Measurements from ENCODE around the gene PCDH19.
A peak's percentile ranks its signal among the peaks of the same experiment; 100 is the strongest.

The PCDH19 gene

DNA sequence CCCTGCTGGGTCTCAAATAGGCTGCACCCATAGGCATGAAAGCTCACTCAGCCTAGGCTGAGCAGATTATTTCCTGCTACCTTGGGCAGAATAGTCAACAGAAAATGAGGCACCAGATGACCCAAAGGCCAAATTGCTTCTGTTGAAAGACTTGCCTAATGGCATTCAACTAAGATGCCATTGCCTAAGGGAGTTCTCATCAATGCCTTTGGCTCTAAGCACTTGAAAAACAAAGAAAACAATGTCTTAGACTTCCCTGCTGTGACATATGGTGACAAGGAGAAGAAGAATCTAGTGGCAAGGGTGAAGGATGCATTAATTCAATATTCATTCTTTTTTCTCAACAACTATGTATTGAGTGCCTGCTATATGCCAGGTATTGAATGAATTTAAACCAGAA is 25.7 kb upstream of the PCDH19 start:
- no peaks in the 10 kb centered on the region for H3K4me1 ChIP-seq (ENCODE audit: insufficient read depth, low read length, poor library complexity, severe bottlenecking)
- no peak overlapping the region for H2AFZ ChIP-seq (ENCODE audit: low read length)
- no peak overlapping the region for H3K4me2 ChIP-seq (ENCODE audit: low read depth, low read length, poor library complexity, severe bottlenecking)
- no peaks in the 10 kb centered on the region for H3K36me3 ChIP-seq (ENCODE audit: insufficient read depth, low read length)
- TF ChIP-seq, protein P1, sequence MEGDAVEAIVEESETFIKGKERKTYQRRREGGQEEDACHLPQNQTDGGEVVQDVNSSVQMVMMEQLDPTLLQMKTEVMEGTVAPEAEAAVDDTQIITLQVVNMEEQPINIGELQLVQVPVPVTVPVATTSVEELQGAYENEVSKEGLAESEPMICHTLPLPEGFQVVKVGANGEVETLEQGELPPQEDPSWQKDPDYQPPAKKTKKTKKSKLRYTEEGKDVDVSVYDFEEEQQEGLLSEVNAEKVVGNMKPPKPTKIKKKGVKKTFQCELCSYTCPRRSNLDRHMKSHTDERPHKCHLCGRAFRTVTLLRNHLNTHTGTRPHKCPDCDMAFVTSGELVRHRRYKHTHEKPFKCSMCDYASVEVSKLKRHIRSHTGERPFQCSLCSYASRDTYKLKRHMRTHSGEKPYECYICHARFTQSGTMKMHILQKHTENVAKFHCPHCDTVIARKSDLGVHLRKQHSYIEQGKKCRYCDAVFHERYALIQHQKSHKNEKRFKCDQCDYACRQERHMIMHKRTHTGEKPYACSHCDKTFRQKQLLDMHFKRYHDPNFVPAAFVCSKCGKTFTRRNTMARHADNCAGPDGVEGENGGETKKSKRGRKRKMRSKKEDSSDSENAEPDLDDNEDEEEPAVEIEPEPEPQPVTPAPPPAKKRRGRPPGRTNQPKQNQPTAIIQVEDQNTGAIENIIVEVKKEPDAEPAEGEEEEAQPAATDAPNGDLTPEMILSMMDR (conservative IDR thresholded peaks at IDR 0.05; ENCODE audit: low read length) = no peak
- TF ChIP-seq EZH2phosphoT487 (IDR thresholded peaks at IDR 0.05; ENCODE audit: borderline replicate concordance) = no peak
- no peaks in the 10 kb centered on the region for H3K79me2 ChIP-seq (ENCODE audit: insufficient read depth, low read length)
- no peaks in the 10 kb centered on the region for H3F3A ChIP-seq (ENCODE audit: low read depth)
- H3K9ac ChIP-seq (ENCODE audit: low read depth, low read length, poor library complexity, severe bottlenecking) = no peak overlapping the region
- H3K9me2 ChIP-seq (replicated peaks; ENCODE audit: low read depth, low read length) = no peaks in the 10 kb centered on the region
- H3K9me3 ChIP-seq (ENCODE audit: insufficient read depth, low read depth, low read length) = no peaks in the 10 kb centered on the region
- H4K20me1 ChIP-seq (ENCODE audit: insufficient read depth, low read length, poor library complexity, severe bottlenecking) = no peaks in the 10 kb centered on the region
- no peaks in the 10 kb centered on the region for H3K27me3 ChIP-seq (ENCODE audit: insufficient read depth, low read length, poor library complexity, severe bottlenecking)
- no peak overlapping the region for H3K4me3 ChIP-seq (ENCODE audit: low read length, poor library complexity, severe bottlenecking)

DNA sequence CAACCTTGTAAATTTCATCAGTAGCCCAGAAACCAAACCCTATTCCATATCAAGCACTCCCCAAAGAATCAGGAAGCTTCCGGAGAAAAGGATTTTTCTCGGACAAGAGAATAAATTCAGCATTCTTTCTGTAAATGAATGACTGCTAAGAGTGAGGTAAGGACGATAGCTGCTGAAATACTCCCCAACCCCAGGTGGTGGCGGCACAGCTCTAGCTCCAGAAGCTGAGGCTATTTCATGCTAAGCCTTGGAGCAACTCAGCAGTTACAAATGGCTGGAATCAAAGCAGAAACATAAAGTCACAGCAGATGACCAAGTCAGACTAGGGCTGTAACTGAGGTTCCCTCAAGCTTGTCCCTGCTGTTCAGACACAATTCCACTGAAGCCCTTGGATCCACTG is 13.9 kb upstream of the PCDH19 start:
- H3K27me3 ChIP-seq (ENCODE audit: insufficient read depth, low read length, poor library complexity, severe bottlenecking) = no peaks in the 10 kb centered on the region
- TF ChIP-seq, protein P1 (conservative IDR thresholded peaks at IDR 0.05; ENCODE audit: low read length) = 0 out of 2 replicates have a peak, but pooled peaks have one; percentile 26
- no peak for TF ChIP-seq EZH2phosphoT487 (IDR thresholded peaks at IDR 0.05; ENCODE audit: borderline replicate concordance)

DNA sequence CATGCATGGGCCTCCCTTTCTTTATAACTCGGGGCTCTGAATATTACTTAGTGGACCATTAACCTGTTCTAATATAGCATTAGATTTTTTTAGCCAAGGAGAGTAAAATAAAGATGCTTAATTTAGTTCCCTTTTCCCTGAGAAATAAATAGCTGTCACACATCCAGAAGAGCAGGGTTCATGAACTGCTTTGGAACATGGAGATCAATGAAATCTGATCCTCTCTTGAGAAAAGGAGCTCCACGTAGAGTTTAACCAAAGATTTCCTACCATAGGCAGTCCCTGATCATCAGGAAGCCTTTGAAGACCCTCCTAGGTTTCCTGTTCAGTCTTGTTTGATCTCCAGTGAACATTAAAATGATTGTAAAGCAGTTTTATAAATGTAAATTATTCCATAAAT is 8.5 kb upstream of the PCDH19 start:
- no peak overlapping the region for H3K4me3 ChIP-seq (ENCODE audit: low read length, poor library complexity, severe bottlenecking)
- H3K4me2 ChIP-seq (ENCODE audit: low read depth, low read length, poor library complexity, severe bottlenecking) = no peak overlapping the region
- no peaks in the 10 kb centered on the region for H4K20me1 ChIP-seq (ENCODE audit: insufficient read depth, low read length, poor library complexity, severe bottlenecking)
- H3K79me2 ChIP-seq (ENCODE audit: insufficient read depth, low read length) = no peaks in the 10 kb centered on the region
- no peaks in the 10 kb centered on the region for H3K27me3 ChIP-seq (ENCODE audit: insufficient read depth, low read length, poor library complexity, severe bottlenecking)
- no peaks in the 10 kb centered on the region for H3K4me1 ChIP-seq (ENCODE audit: insufficient read depth, low read length, poor library complexity, severe bottlenecking)
- H3F3A ChIP-seq (ENCODE audit: low read depth) = no peaks in the 10 kb centered on the region
- no peak overlapping the region for H3K9ac ChIP-seq (ENCODE audit: low read depth, low read length, poor library complexity, severe bottlenecking)
- no peak overlapping the region for H2AFZ ChIP-seq (ENCODE audit: low read length)
- H3K9me3 ChIP-seq (ENCODE audit: insufficient read depth, low read depth, low read length) = no peaks in the 10 kb centered on the region
- no peaks in the 10 kb centered on the region for H3K36me3 ChIP-seq (ENCODE audit: insufficient read depth, low read length)
- no peak for TF ChIP-seq EZH2phosphoT487 (IDR thresholded peaks at IDR 0.05; ENCODE audit: borderline replicate concordance)
- TF ChIP-seq, protein P1 (conservative IDR thresholded peaks at IDR 0.05; ENCODE audit: low read length) = no peak
- H3K9me2 ChIP-seq (replicated peaks; ENCODE audit: low read depth, low read length) = no peaks in the 10 kb centered on the region

More for the DNA sequence above, 13.9 kb upstream of the PCDH19 start:
- Histone ChIP-seq H3K4me3 (ENCODE audit: low read length, poor library complexity, severe bottlenecking) (no peak overlapping the region), H3K9me3 (ENCODE audit: insufficient read depth, low read depth, low read length) (no peaks in the 10 kb centered on the region), H3F3A (ENCODE audit: low read depth) (no peaks in the 10 kb centered on the region), H3K9me2 (replicated peaks; ENCODE audit: low read depth, low read length) (no peaks in the 10 kb centered on the region), H3K4me2 (ENCODE audit: low read depth, low read length, poor library complexity, severe bottlenecking) (no peak overlapping the region), H3K36me3 (ENCODE audit: insufficient read depth, low read length) (no peaks in the 10 kb centered on the region), H3K9ac (ENCODE audit: low read depth, low read length, poor library complexity, severe bottlenecking) (no peak overlapping the region), H3K4me1 (ENCODE audit: insufficient read depth, low read length, poor library complexity, severe bottlenecking) (no peaks in the 10 kb centered on the region), H4K20me1 (ENCODE audit: insufficient read depth, low read length, poor library complexity, severe bottlenecking) (no peaks in the 10 kb centered on the region), H3K79me2 (ENCODE audit: insufficient read depth, low read length) (no peaks in the 10 kb centered on the region), H2AFZ (ENCODE audit: low read length) (no peak overlapping the region)

Data from Loucy (cell line).